HG03469 (cell line): ENCODE measurements around the gene GRM8.

Experiments
- ATAC-seq: cut with Tn5 transposase; IDR thresholded peaks from one replicate; pipeline ENCODE4 v1.9.1; 2021; ENCODE audit warnings: mild to moderate bottlenecking, moderate library complexity, moderate number of reproducible peaks; ENCODE audit not compliant: unreplicated experiment

Gene GRM8

GRCh38 chr7:126398285-126398684 is 854.5 kb downstream of the GRM8 start:
- no peak for ATAC-seq

- ATAC-seq: no peak
These were observed 858.3 kb downstream of the GRM8 start for GRCh38 chr7:126394406-126394805.
